Psoas muscle (tissue), 8 donors: ENCODE measurements around the gene DCTN5. TPM values are rescaled to one million over a fixed set of nuclear protein-coding genes. Genes with fewer than 3 reads are reported as not detected.

Experiments
- ATAC-seq, 4 donors: fragments of 200-7000 bp; cut with Tn5 transposase; one replicate each; pipeline ENCODE4 v1.9.1; 2020; ENCODE audit warnings: moderate library complexity in 3 of 4, mild to moderate bottlenecking in 2 of 4
- DNase-seq, 2 donors: peaks; one replicate each; pipeline ENCODE4 v3.0.0-alpha.2; 2020
- H3K27ac ChIP-seq: fragments of 200-600 bp; one replicate; pipeline ENCODE4 v1.8.0; 2022
- H3K27me3 ChIP-seq, 3 donors: fragments of 200-600 bp in 1 of 3; one replicate each; pipeline versions ENCODE4 v1.6.1 to v1.8.0; 2013 to 2022; ENCODE audit warnings: low read length in 2 of 3, mild to moderate bottlenecking in 2 of 3, moderate library complexity in 1 of 3; ENCODE audit not compliant: insufficient read depth in 3 of 3
- H3K36me3 ChIP-seq, 2 donors: fragments of 200-600 bp in 1 of 2; one replicate each; pipeline versions ENCODE4 v1.6.1 to v1.8.0; 2013 to 2022; ENCODE audit warnings: low read depth in 1 of 2, mild to moderate bottlenecking in 1 of 2, moderate library complexity in 1 of 2; ENCODE audit not compliant: insufficient read depth in 1 of 2
- H3K4me1 ChIP-seq: fragments of 200-600 bp; one replicate; pipeline ENCODE4 v1.8.0; 2022
- H3K4me3 ChIP-seq: fragments of 200-600 bp; one replicate; pipeline ENCODE4 v1.8.0; 2022; ENCODE audit warnings: mild to moderate bottlenecking
- H3K9me3 ChIP-seq: fragments of 200-600 bp; one replicate; pipeline ENCODE4 v1.8.0; 2022
- WGBS, 3 donors: extraction: QIAGEN DNeasy Blood & Tissue Kit; methylation state at CpG; one replicate each; pipeline versions ENCODE4 v1.1.6 to v1.1.7; 2013; 5-methylcytosine and 5-hydroxymethylcytosine counted together
- intact Hi-C, 2 donors: fragments of 100-400 bp; cut with DNase I; formaldehyde crosslinking; loops; one replicate each; pipeline versions ENCODE4 v1.11.0 to v1.14.2; 2022
- polyA plus RNA-seq, 3 donors: library from polyadenylated mRNA; stranded (reverse); fragments of 200-250 nt; gene quantifications; one replicate each; pipeline ENCODE4 v1.2.3, GENCODE V29; 2013
- total RNA-seq, 4 donors: library from RNA; stranded (reverse); fragmentation: NEBNext Ultra II Directional in 2 of 4; extraction: Animal tissue kit (Norgen Biotek cat#: 25700) in 2 of 4; gene quantifications; one replicate each; pipeline versions ENCODE4 v1.2.1 to v1.2.4, GENCODE V29; 2021 to 2023
- TF ChIP-seq, protein P1 (sequence below): fragments of 200-600 bp; IDR thresholded peaks from one replicate; pipeline ENCODE4 v1.8.0; 2022; ENCODE audit warnings: antibody characterized with exemption
- donor health status: healthy with polysubstance abuse.
- donor health status: DM: no; HTN: no; CAD: no; lungs with moderate emphysema.
- donor health status: Bipolar disorder and iron deficiency.
- donor health status: healthy.
- donor health status: DM: yes; HTN: yes; CAD: no.
- donor health status: DM: no; HTN: no; CAD: no.
- donor health status: DM: no; HTN: no; CAD: no.
- donor health status: DM: yes; HTN: yes; CAD: no.

Gene DCTN5
- total and polyA plus RNA-seq, 7 donors, result 17.1 to 47.4 (median 33.2) TPM

DNA sequence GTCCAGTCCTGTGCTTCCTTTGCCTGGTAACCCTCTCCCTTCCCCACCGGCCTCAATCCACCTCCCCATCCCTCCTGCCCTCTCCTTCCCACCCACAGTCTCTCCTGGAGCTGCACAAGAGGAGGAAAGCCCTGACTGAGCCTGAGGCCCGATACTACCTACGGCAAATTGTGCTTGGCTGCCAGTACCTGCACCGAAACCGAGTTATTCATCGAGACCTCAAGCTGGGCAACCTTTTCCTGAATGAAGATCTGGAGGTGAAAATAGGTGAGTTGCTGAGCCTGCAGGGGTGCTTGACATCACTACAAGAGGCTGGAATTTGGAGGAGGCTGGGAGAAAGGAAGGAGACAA, 38.7 kb downstream of the DCTN5 start:
- no peaks in the 10 kb centered on the region for H3K27me3 ChIP-seq
- ATAC-seq (no peak), DNase-seq (no peak)
- TF ChIP-seq, protein P1, sequence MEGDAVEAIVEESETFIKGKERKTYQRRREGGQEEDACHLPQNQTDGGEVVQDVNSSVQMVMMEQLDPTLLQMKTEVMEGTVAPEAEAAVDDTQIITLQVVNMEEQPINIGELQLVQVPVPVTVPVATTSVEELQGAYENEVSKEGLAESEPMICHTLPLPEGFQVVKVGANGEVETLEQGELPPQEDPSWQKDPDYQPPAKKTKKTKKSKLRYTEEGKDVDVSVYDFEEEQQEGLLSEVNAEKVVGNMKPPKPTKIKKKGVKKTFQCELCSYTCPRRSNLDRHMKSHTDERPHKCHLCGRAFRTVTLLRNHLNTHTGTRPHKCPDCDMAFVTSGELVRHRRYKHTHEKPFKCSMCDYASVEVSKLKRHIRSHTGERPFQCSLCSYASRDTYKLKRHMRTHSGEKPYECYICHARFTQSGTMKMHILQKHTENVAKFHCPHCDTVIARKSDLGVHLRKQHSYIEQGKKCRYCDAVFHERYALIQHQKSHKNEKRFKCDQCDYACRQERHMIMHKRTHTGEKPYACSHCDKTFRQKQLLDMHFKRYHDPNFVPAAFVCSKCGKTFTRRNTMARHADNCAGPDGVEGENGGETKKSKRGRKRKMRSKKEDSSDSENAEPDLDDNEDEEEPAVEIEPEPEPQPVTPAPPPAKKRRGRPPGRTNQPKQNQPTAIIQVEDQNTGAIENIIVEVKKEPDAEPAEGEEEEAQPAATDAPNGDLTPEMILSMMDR, result no peak
- no peak overlapping the region for H3K4me3 ChIP-seq
- intact Hi-C loops, result loop anchor here in 1 of 2 donors (10.0 kb wide), 2 partner anchors 355 to 825 kb away; no protein-coding TSS in a partner anchor
- WGBS, 3 donors, result 46 to 60% (median 58%) methylated on average over 6 of the region's 6 CpGs
- peaks cover 0 to 42% of the 10 kb centered on the region in 2 donors for H3K36me3 ChIP-seq
- H3K4me1 ChIP-seq, result peaks cover 4% of the 10 kb centered on the region
- no peak overlapping the region for H3K27ac ChIP-seq
- H3K9me3 ChIP-seq, result no peaks in the 10 kb centered on the region

DNA sequence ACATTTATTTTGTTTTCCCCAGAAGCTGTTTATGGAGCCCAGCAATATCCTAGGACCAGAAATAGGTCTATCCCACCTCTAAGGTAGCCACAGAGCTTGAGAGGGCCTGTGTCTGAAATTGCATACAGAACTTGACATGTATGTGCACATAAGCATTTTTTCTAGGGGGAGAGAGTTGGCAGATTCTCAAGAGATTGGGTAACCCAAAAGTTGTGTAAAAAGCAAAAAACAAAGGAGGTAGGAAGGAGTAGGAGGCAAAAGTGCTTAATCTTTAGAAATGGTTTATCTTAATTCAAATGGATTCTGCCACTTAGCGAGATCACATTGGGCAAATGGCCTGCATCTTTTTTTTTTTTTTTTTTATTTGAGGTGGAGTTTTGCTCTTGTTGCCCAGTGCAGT, 40.9 kb downstream of the DCTN5 start:
- H3K36me3 ChIP-seq, result peaks cover 0 to 61% of the 10 kb centered on the region in 2 donors
- no peak overlapping the region for H3K27ac ChIP-seq
- peaks cover 4% of the 10 kb centered on the region for H3K4me1 ChIP-seq
- ATAC-seq (no peak), DNase-seq (no peak)
- no peak overlapping the region for H3K4me3 ChIP-seq
- H3K9me3 ChIP-seq, result no peaks in the 10 kb centered on the region
- intact Hi-C loops, result loop anchor here in 1 of 2 donors (10.0 kb wide), 1 partner anchor 823 kb away; no protein-coding TSS in a partner anchor
- TF ChIP-seq, protein P1, result no peak
- 88 to 100% (median 95%) methylated on average over 1 of the region's 1 CpG for WGBS, 3 donors
- H3K27me3 ChIP-seq, result no peaks in the 10 kb centered on the region

DNA sequence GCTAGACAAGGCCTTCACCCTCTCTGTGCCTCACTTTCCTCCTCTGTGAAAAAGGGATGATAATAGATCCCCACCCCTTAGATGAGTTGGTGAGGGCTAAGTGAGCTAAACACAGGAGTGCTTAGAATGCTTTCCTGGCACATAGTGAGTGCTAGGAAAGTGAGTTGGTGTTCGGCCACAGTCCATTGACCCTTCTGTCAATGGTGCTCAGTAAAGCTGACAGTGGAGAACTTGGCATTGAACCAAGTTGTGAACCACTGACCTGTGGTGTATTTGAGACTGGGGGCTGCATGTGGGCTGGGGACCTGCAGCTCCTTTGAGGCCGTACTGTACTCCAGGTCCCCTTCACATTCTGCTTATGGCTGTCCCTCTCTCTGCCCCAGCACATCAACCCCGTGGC, 42.2 kb downstream of the DCTN5 start:
- H3K36me3 ChIP-seq, result peaks cover 2 to 74% of the 10 kb centered on the region in 2 donors
- no peak for ATAC-seq
- no peak for DNase-seq
- WGBS, 3 donors, result 86 to 100% (median 91%) methylated on average over 3 of the region's 3 CpGs
- H3K4me3 ChIP-seq, result no peak overlapping the region
- TF ChIP-seq, protein P1, result no peak
- no peaks in the 10 kb centered on the region for H3K4me1 ChIP-seq
- H3K9me3 ChIP-seq, result no peaks in the 10 kb centered on the region
- intact Hi-C loops, result loop anchor here in 1 of 2 donors (10.0 kb wide), 1 partner anchor 821 kb away; no protein-coding TSS in a partner anchor
- H3K27me3 ChIP-seq, result no peaks in the 10 kb centered on the region
- no peak overlapping the region for H3K27ac ChIP-seq

DNA sequence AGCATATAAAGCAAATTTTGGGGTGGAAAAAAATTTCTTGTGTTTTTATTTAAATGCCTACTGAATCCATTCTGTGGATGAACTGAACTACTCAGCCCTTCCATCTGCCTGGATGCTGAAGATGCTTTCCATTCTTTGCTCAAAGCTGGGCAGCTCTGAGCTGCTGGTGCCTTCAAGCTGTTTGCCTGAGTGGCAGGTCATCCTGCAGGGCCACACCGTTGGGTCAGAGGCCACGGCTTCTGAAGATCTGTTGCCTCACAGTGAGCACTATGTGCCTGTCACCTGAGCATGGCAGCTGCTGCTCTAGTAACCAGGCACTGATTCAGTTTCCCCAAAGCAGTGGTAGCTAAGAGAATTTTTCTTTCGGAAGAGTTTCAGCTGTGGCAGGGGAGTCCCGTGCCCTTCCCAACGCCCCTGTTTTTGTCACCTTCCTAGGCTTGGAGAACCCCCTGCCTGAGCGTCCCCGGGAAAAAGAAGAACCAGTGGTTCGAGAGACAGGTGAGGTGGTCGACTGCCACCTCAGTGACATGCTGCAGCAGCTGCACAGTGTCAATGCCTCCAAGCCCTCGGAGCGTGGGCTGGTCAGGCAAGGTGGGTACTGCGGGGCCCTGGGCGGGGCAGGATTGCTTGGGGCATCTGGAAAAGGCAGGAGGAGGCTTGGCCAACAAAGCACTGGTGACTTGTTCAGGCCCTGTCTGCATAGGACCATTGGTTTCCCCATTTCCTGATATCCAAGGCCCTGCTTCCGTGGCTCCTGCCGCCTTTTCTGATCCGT, 46.0 kb downstream of the DCTN5 start:
- intact Hi-C loops, result loop anchor here in 1 of 2 donors (10.0 kb wide), 1 partner anchor 818 kb away; no protein-coding TSS in a partner anchor
- Histone ChIP-seq H3K36me3 (peaks cover 7 to 77% of the 10 kb centered on the region in 2 donors), H3K4me1 (no peaks in the 10 kb centered on the region), H3K9me3 (no peaks in the 10 kb centered on the region), H3K4me3 (no peak overlapping the region), H3K27me3 (no peaks in the 10 kb centered on the region), H3K27ac (no peak overlapping the region)
- ATAC-seq (no peak), DNase-seq (no peak)
- TF ChIP-seq, protein P1, result no peak
- WGBS, 3 donors, result 84 to 93% (median 90%) methylated on average over 16 of the region's 16 CpGs
